Kidney (tissue), 14 donors: ENCODE measurements around the gene ADCY2. TPM values are rescaled to one million over a fixed set of nuclear protein-coding genes. Genes with fewer than 3 reads are reported as not detected.

Source experiments
- DNase-seq, 5 donors: peaks; one replicate each; pipeline ENCODE4 v3.0.0-alpha.2; 2013 to 2020
- FAIRE-seq: peaks from 2 replicates; lab custom pipeline; 2012; peaks lifted over from hg19 to GRCh38; lab: Jason Lieb, UNC
- H3K27ac ChIP-seq, 2 donors: one replicate each; pipeline ENCODE4 v1.7.0; 2013; ENCODE audit warnings: low read depth in 2 of 2, low read length in 2 of 2, inconsistent platforms in 1 of 2
- H3K27me3 ChIP-seq: one replicate; pipeline ENCODE4 v1.7.1; 2013; ENCODE audit warnings: low read length, inconsistent platforms; ENCODE audit not compliant: control insufficient read depth, insufficient read depth
- H3K36me3 ChIP-seq, 3 donors: one replicate each; pipeline versions ENCODE4 v1.7.0 to v1.7.1; 2013; ENCODE audit warnings: low read length in 3 of 3, control low read depth in 1 of 3, inconsistent platforms in 1 of 3; ENCODE audit not compliant: insufficient read depth in 3 of 3, control insufficient read depth in 2 of 3
- H3K4me1 ChIP-seq, 3 donors: one replicate each; pipeline versions ENCODE4 v1.7.0 to v1.7.1; 2013; ENCODE audit warnings: low read length in 3 of 3, inconsistent platforms in 1 of 3, low read depth in 1 of 3; ENCODE audit not compliant: control insufficient read depth in 2 of 3, insufficient read depth in 2 of 3
- H3K4me3 ChIP-seq, 3 donors: one replicate each; pipeline versions ENCODE4 v1.7.0 to v1.8.1; 2013; ENCODE audit warnings: low read length in 3 of 3, control low read depth in 1 of 3, inconsistent platforms in 1 of 3
- H3K9ac ChIP-seq, 3 donors: one replicate each; pipeline versions ENCODE4 v1.7.0 to v1.7.1; 2013; ENCODE audit warnings: low read length in 3 of 3, control low read depth in 1 of 3, inconsistent platforms in 1 of 3
- H3K9me3 ChIP-seq, 3 donors: one replicate each; pipeline versions ENCODE4 v1.7.0 to v1.7.1; 2013; ENCODE audit warnings: low read length in 3 of 3, control low read depth in 1 of 3, inconsistent platforms in 1 of 3; ENCODE audit not compliant: control insufficient read depth in 2 of 3, insufficient read depth in 1 of 3
- CTCF ChIP-seq: IDR thresholded peaks from 3 replicates; pipeline ENCODE4 v1.5.1; 2012; ENCODE audit warnings: mild to moderate bottlenecking, moderate library complexity, borderline replicate concordance; ENCODE audit not compliant: insufficient read depth; ENCODE audit errors: extremely low read depth
- intact Hi-C: fragments of 100-400 bp; cut with DNase I; formaldehyde crosslinking; loops from one replicate; pipeline ENCODE4 v1.11.1; 2022
- polyA plus RNA-seq: library from polyadenylated mRNA; stranded (reverse); fragments of 350-450 nt; fragmentation: Illumina TruSeq; extraction: RNeasy Lipid Tissue Mini Kit (QIAGEN cat#74804); gene quantifications from one replicate; pipeline ENCODE4 v1.2.3, GENCODE V29; 2014; ENCODE audit warnings: low read depth, low replicate concordance; ENCODE audit not compliant: insufficient read depth
- total RNA-seq: library from RNA; stranded (reverse); fragmentation: NEBNext Ultra II Directional; extraction: Animal tissue kit (Norgen Biotek cat#: 25700); gene quantifications from one replicate; pipeline ENCODE4 v1.2.1, GENCODE V29; 2021
- donor health status: control.
- donor health status: control.
- donor health status: control.
- donor health status: control.
- donor health status: control.
- donor health status: DM: yes; HTN: yes; CAD: no.
- donor health status: Normal renal cell carcinoma (clear cell type).

The ADCY2 gene
- total and polyA plus RNA-seq, 2 donors from 2014 or later, result 0.17 to 2.2 TPM

GRCh38 chr5:7410936-7411511 lies 15.1 kb downstream of the ADCY2 start:
- Histone ChIP-seq H3K27me3 (no peaks in the 10 kb centered on the region), H3K9me3 (no peaks in the 10 kb centered on the region), H3K36me3 (no peaks in the 10 kb centered on the region), H3K4me1 (no peaks in the 10 kb centered on the region), H3K4me3 (no peak overlapping the region), H3K9ac (no peak overlapping the region), H3K27ac (no peak overlapping the region)
- DNase-seq (no peak), FAIRE-seq (no peak)
- intact Hi-C loops, result no loop called here
- TF ChIP-seq CTCF, result no peak

GRCh38 chr5:7412409-7412808 lies 16.5 kb downstream of the ADCY2 start:
- no peaks in the 10 kb centered on the region for H3K4me1 ChIP-seq
- H3K36me3 ChIP-seq, result no peaks in the 10 kb centered on the region
- TF ChIP-seq CTCF, result no peak
- no peaks in the 10 kb centered on the region for H3K27me3 ChIP-seq
- no peaks in the 10 kb centered on the region for H3K9me3 ChIP-seq
- H3K4me3 ChIP-seq, result no peak overlapping the region
- no peak overlapping the region for H3K9ac ChIP-seq
- DNase-seq, result peak in 3 of 5 donors; percentile 39 to 71 (median 60)
- H3K27ac ChIP-seq, result no peak overlapping the region
- intact Hi-C loops, result no loop called here
- FAIRE-seq, result no peak

- Histone ChIP-seq H3K36me3 (no peaks in the 10 kb centered on the region), H3K27ac (no peak overlapping the region), H3K4me1 (no peaks in the 10 kb centered on the region), H3K9ac (no peak overlapping the region), H3K9me3 (no peaks in the 10 kb centered on the region), H3K27me3 (no peaks in the 10 kb centered on the region), H3K4me3 (no peak overlapping the region)
- DNase-seq (no peak), FAIRE-seq (no peak)
- intact Hi-C loops, result no loop called here
- TF ChIP-seq CTCF, result no peak
These were observed 19.2 kb downstream of the ADCY2 start for GRCh38 chr5:7415123-7415522.
